Uterus (tissue), 4 donors: Measurements from ENCODE around the gene DNAJC5G. TPM values are rescaled to one million over a fixed set of nuclear protein-coding genes. Genes with fewer than 3 reads are reported as not detected.
"Not testable (repeated sequence)": the region's sequence is repeated elsewhere in the genome, so short reads cannot be mapped to it uniquely, and the experiment has no call there.

ENCODE experiments used
- DNase-seq, 2 donors: peaks; one replicate each; pipeline ENCODE4 v3.0.0-alpha.2; 2019 to 2020
- H3K27ac ChIP-seq, 2 donors: fragments of 200-600 bp; sonication (generic); 1 replicate in 1 of 2; 2 replicates in 1 of 2; pipeline ENCODE4 v1.5.1; 2016 to 2018
- H3K27me3 ChIP-seq, 2 donors: fragments of 200-600 bp; sonication (generic); one replicate each; pipeline ENCODE4 v1.5.1; 2018 to 2019; ENCODE audit warnings: control low read depth in 1 of 2
- H3K36me3 ChIP-seq, 2 donors: fragments of 200-600 bp; sonication (generic); one replicate each; pipeline ENCODE4 v1.5.1; 2019; ENCODE audit warnings: control low read depth in 1 of 2
- H3K4me1 ChIP-seq, 2 donors: fragments of 200-600 bp; sonication (generic); one replicate each; pipeline ENCODE4 v1.5.1; 2018 to 2019; ENCODE audit warnings: control low read depth in 1 of 2
- H3K4me3 ChIP-seq, 2 donors: fragments of 200-600 bp; sonication (generic); 1 replicate in 1 of 2; 2 replicates in 1 of 2; pipeline ENCODE4 v1.5.1; 2018 to 2019; ENCODE audit warnings: mild to moderate bottlenecking in 1 of 2
- H3K9me3 ChIP-seq, 2 donors: fragments of 200-600 bp; sonication (generic); one replicate each; pipeline ENCODE4 v1.5.1; 2019; ENCODE audit warnings: control low read depth in 1 of 2
- CTCF ChIP-seq, 4 experiments: fragments of 200-600 bp in 2 of 4; fragments of 450-650 bp in 2 of 4; sonication (generic) in 2 of 4; IDR thresholded peaks; one replicate each; pipeline ENCODE4 v1.5.1; 2016 to 2019; ENCODE audit warnings: antibody characterized with exemption in 4 of 4, mild to moderate bottlenecking in 2 of 4, moderate library complexity in 1 of 4
- POLR2A ChIP-seq, 2 donors: fragments of 450-650 bp; IDR thresholded peaks; one replicate each; pipeline ENCODE4 v1.6.1; 2016; ENCODE audit warnings: antibody characterized with exemption in 2 of 2, mild to moderate bottlenecking in 1 of 2, moderate library complexity in 1 of 2
- intact Hi-C: fragments of 100-400 bp; cut with DNase I; formaldehyde crosslinking; loops from one replicate; pipeline ENCODE4 v1.15.1; 2023; ENCODE audit warnings: low total_unique reads
- total RNA-seq, 4 donors: library from RNA; depleted of rRNA in 3 of 4; stranded (reverse); fragments of >200 nt in 3 of 4; gene quantifications; one replicate each; pipeline versions ENCODE4 v1.1.0 to v1.2.4, GENCODE V29; 2014 to 2023
- donor health status: DM: yes; HTN: yes; CAD: no.

The DNAJC5G gene
- total RNA-seq, 4 donors from 2014 or later: 0.77 to 3.9 (median 1.5) TPM; not detected in 1

- H3K36me3 ChIP-seq: no peaks in the 10 kb centered on the region
- no peak for DNase-seq
- no peak overlapping the region for H3K27ac ChIP-seq
- no peaks in the 10 kb centered on the region for H3K9me3 ChIP-seq
- intact Hi-C loops: no loop called here
- H3K4me1 ChIP-seq: no peaks in the 10 kb centered on the region
- no peak overlapping the region for H3K4me3 ChIP-seq
- no peak for TF ChIP-seq POLR2A (IDR thresholded peaks at IDR 0.05)
- no peak for TF ChIP-seq CTCF (IDR thresholded peaks at IDR 0.05)
- no peaks in the 10 kb centered on the region for H3K27me3 ChIP-seq
These were observed 4.6 kb upstream of the DNAJC5G start for GRCh38 chr2:27270670-27271069.

GRCh38 chr2:27271631-27272340 lies 3.4 kb upstream of the DNAJC5G start:
- Histone ChIP-seq H3K36me3 (no peaks in the 10 kb centered on the region), H3K27ac (no peak overlapping the region), H3K9me3 (no peaks in the 10 kb centered on the region), H3K4me1 (no peaks in the 10 kb centered on the region), H3K27me3 (no peaks in the 10 kb centered on the region), H3K4me3 (no peak overlapping the region)
- TF ChIP-seq CTCF (IDR thresholded peaks at IDR 0.05): no peak
- no peak for TF ChIP-seq POLR2A (IDR thresholded peaks at IDR 0.05)
- no peak for DNase-seq
- intact Hi-C loops: no loop called here

- DNase-seq, H3K27me3 ChIP-seq, H3K27ac ChIP-seq, H3K9me3 ChIP-seq, H3K4me3 ChIP-seq, H3K36me3 ChIP-seq, intact Hi-C loops, H3K4me1 ChIP-seq: not testable (repeated sequence)
These were observed 2.4 kb upstream of the DNAJC5G start for GRCh38 chr2:27272537-27273522.

GRCh38 chr2:27278010-27278409 lies 2.8 kb downstream of the DNAJC5G start:
- intact Hi-C loops: no loop called here
- TF ChIP-seq POLR2A (IDR thresholded peaks at IDR 0.05) (no peak), CTCF (IDR thresholded peaks at IDR 0.05) (no peak)
- H3K27me3 ChIP-seq: no peaks in the 10 kb centered on the region

GRCh38 chr2:27280826-27281225 lies 5.6 kb downstream of the DNAJC5G start:
- no peaks in the 10 kb centered on the region for H3K4me1 ChIP-seq
- no peak overlapping the region for H3K4me3 ChIP-seq
- no peak for DNase-seq
- H3K36me3 ChIP-seq: no peaks in the 10 kb centered on the region
- H3K27me3 ChIP-seq: no peaks in the 10 kb centered on the region
- intact Hi-C loops: loop anchor here (10.0 kb wide), 1 partner anchor 176 kb away; no protein-coding TSS in a partner anchor
- H3K27ac ChIP-seq: no peak overlapping the region
- no peaks in the 10 kb centered on the region for H3K9me3 ChIP-seq
- TF ChIP-seq POLR2A (IDR thresholded peaks at IDR 0.05) (no peak), CTCF (IDR thresholded peaks at IDR 0.05) (no peak)

More at GRCh38 chr2:27278010-27278409, 2.8 kb downstream of the DNAJC5G start:
- no peak overlapping the region for H3K27ac ChIP-seq
- H3K9me3 ChIP-seq: no peaks in the 10 kb centered on the region
- H3K36me3 ChIP-seq: no peaks in the 10 kb centered on the region
- no peak for DNase-seq
- no peaks in the 10 kb centered on the region for H3K4me1 ChIP-seq
- H3K4me3 ChIP-seq: no peak overlapping the region
